OCI-LY3 (cell line): ENCODE data around the gene RERE.

Source experiments
- H2AFZ ChIP-seq: fragments of 200-600, 300-600 bp; shearing (Covaris generic); 2 replicates; pipeline ENCODE4 v1.6.0; 2014; ENCODE audit warnings: antibody characterized with exemption, low read depth, low read length
- H3K27ac ChIP-seq: fragments of 200-600, 300-600 bp; sonication (generic); 2 replicates; pipeline ENCODE4 v1.5.1; 2014; ENCODE audit warnings: mild to moderate bottlenecking, low read length, moderate library complexity, mixed read lengths
- H3K27me3 ChIP-seq: fragments of 200-600, 300-600 bp; sonication (generic); 2 replicates; pipeline ENCODE4 v1.6.1; 2014; ENCODE audit warnings: low read depth, low read length, mixed read lengths
- H3K36me3 ChIP-seq: fragments of 200-600, 300-600 bp; sonication (generic); replicated peaks from 2 replicates; pipeline ENCODE3; 2014; ENCODE audit warnings: low read depth, low read length, mixed read lengths
- H3K4me1 ChIP-seq: fragments of 300-600, 200-600 bp; sonication (generic); 2 replicates; pipeline ENCODE4 v1.6.1; 2014; ENCODE audit warnings: low read length, mixed read lengths
- H3K4me2 ChIP-seq: fragments of 200-600, 300-600 bp; sonication (generic); 2 replicates; pipeline ENCODE4 v1.6.1; 2014; ENCODE audit warnings: low read length, mixed read lengths
- H3K4me3 ChIP-seq: fragments of 300-600, 200-600 bp; sonication (generic); 2 replicates; pipeline ENCODE4 v1.5.1; 2014; ENCODE audit warnings: antibody characterized with exemption, mild to moderate bottlenecking, low read length, moderate library complexity
- H3K79me2 ChIP-seq: fragments of 300-600, 200-600 bp; shearing (Covaris generic); 2 replicates; pipeline ENCODE4 v1.6.1; 2014; ENCODE audit warnings: mild to moderate bottlenecking, low read length, mixed read lengths
- H3K9ac ChIP-seq: fragments of 300-600, 200-600 bp; shearing (Covaris generic); 2 replicates; pipeline ENCODE4 v1.6.0; 2014; ENCODE audit warnings: mild to moderate bottlenecking, low read length, moderate library complexity
- H3K9me3 ChIP-seq: fragments of 200-600, 300-600 bp; shearing (Covaris generic); 2 replicates; pipeline ENCODE4 v1.6.1; 2014; ENCODE audit warnings: low read length, mixed read lengths; ENCODE audit not compliant: insufficient read depth
- H4K20me1 ChIP-seq: fragments of 200-600, 300-600 bp; sonication (generic); 2 replicates; pipeline ENCODE4 v1.6.1; 2016; ENCODE audit warnings: low read length, mixed read lengths; ENCODE audit not compliant: insufficient read depth
- CTCF ChIP-seq: fragments of 200-600, 300-600 bp; sonication (generic); IDR thresholded peaks from 2 replicates; pipeline ENCODE4 v1.5.1; 2014; ENCODE audit warnings: antibody characterized with exemption, low read length, low read depth
- EZH2phosphoT487 ChIP-seq: fragments of 200-600 bp; shearing (Covaris generic); IDR thresholded peaks from 2 replicates; pipeline ENCODE4 v1.6.1; 2018; ENCODE audit warnings: antibody characterized with exemption, mixed run types, low read depth

The RERE gene

GRCh38 chr1:8482979-8483381 is 334.5 kb downstream of the RERE start:
- H3K4me2 ChIP-seq, result no peak overlapping the region
- no peaks in the 10 kb centered on the region for H3K27me3 ChIP-seq
- H3K4me1 ChIP-seq, result no peaks in the 10 kb centered on the region
- no peaks in the 10 kb centered on the region for H4K20me1 ChIP-seq
- H3K9me3 ChIP-seq, result no peaks in the 10 kb centered on the region
- H3K4me3 ChIP-seq, result no peak overlapping the region
- no peak for TF ChIP-seq CTCF
- no peak for TF ChIP-seq EZH2phosphoT487
- no peak overlapping the region for H3K27ac ChIP-seq
- no peak overlapping the region for H3K9ac ChIP-seq
- H3K79me2 ChIP-seq, result no peaks in the 10 kb centered on the region
- no peak overlapping the region for H2AFZ ChIP-seq
- no peaks in the 10 kb centered on the region for H3K36me3 ChIP-seq

- Histone ChIP-seq H3K27ac (no peak overlapping the region), H3K79me2 (no peaks in the 10 kb centered on the region), H3K4me2 (no peak overlapping the region), H4K20me1 (no peaks in the 10 kb centered on the region), H2AFZ (no peak overlapping the region), H3K36me3 (no peaks in the 10 kb centered on the region), H3K27me3 (no peaks in the 10 kb centered on the region), H3K9me3 (no peaks in the 10 kb centered on the region), H3K4me1 (peaks cover 8% of the 10 kb centered on the region), H3K4me3 (no peak overlapping the region), H3K9ac (no peak overlapping the region)
- TF ChIP-seq EZH2phosphoT487 (no peak), CTCF (no peak)
These were observed 335.6 kb downstream of the RERE start for GRCh38 chr1:8481650-8482380.

GRCh38 chr1:8478566-8478965 is 338.9 kb downstream of the RERE start:
- H3K36me3 ChIP-seq, result no peaks in the 10 kb centered on the region
- H3K4me1 ChIP-seq, result peaks cover 13% of the 10 kb centered on the region
- H3K27me3 ChIP-seq, result no peaks in the 10 kb centered on the region
- no peak overlapping the region for H3K4me2 ChIP-seq
- H2AFZ ChIP-seq, result no peak overlapping the region
- no peak overlapping the region for H3K4me3 ChIP-seq
- TF ChIP-seq CTCF (no peak), EZH2phosphoT487 (no peak)
- H3K79me2 ChIP-seq, result no peaks in the 10 kb centered on the region
- H3K27ac ChIP-seq, result no peak overlapping the region
- no peaks in the 10 kb centered on the region for H3K9me3 ChIP-seq
- H4K20me1 ChIP-seq, result no peaks in the 10 kb centered on the region
- H3K9ac ChIP-seq, result no peak overlapping the region

GRCh38 chr1:8477983-8478362 is 339.5 kb downstream of the RERE start:
- no peaks in the 10 kb centered on the region for H3K79me2 ChIP-seq
- H3K4me2 ChIP-seq, result no peak overlapping the region
- no peak overlapping the region for H3K9ac ChIP-seq
- H3K4me3 ChIP-seq, result no peak overlapping the region
- H4K20me1 ChIP-seq, result no peaks in the 10 kb centered on the region
- H3K4me1 ChIP-seq, result peaks cover 13% of the 10 kb centered on the region
- no peak overlapping the region for H2AFZ ChIP-seq
- H3K9me3 ChIP-seq, result no peaks in the 10 kb centered on the region
- no peak overlapping the region for H3K27ac ChIP-seq
- H3K36me3 ChIP-seq, result no peaks in the 10 kb centered on the region
- TF ChIP-seq CTCF, result no peak
- TF ChIP-seq EZH2phosphoT487, result no peak
- H3K27me3 ChIP-seq, result no peaks in the 10 kb centered on the region
